Glutamatergic neuron (in vitro differentiated cells): ENCODE results near the gene PTGIS. TPM values are rescaled to one million over a fixed set of nuclear protein-coding genes. Genes with fewer than 3 reads are reported as not detected.

Experiments
- DNase-seq: peaks from one replicate; pipeline ENCODE4 v3.0.0; 2022
- H3K27ac Mint-ChIP-seq: one replicate; pipeline ENCODE4 v1.8.0; 2020; ENCODE audit warnings: mild to moderate bottlenecking, mixed read lengths, inconsistent platforms; ENCODE audit not compliant: unreplicated experiment
- H3K27me3 Mint-ChIP-seq: one replicate; pipeline ENCODE4 v1.8.0; 2020; ENCODE audit warnings: mild to moderate bottlenecking, moderate library complexity, mixed read lengths, inconsistent platforms; ENCODE audit not compliant: unreplicated experiment
- H3K36me3 Mint-ChIP-seq: one replicate; pipeline ENCODE4 v1.8.0; 2020; ENCODE audit warnings: mild to moderate bottlenecking, mixed read lengths, inconsistent platforms; ENCODE audit not compliant: unreplicated experiment
- H3K4me1 Mint-ChIP-seq: one replicate; pipeline ENCODE4 v1.8.0; 2020; ENCODE audit warnings: mild to moderate bottlenecking, low read depth, mixed read lengths, inconsistent platforms; ENCODE audit not compliant: unreplicated experiment
- H3K4me3 Mint-ChIP-seq: one replicate; pipeline ENCODE4 v1.8.0; 2020; ENCODE audit warnings: mild to moderate bottlenecking, mixed read lengths, inconsistent platforms; ENCODE audit not compliant: unreplicated experiment
- H3K9me3 Mint-ChIP-seq: one replicate; pipeline ENCODE4 v1.8.0; 2020; ENCODE audit warnings: mild to moderate bottlenecking, moderate library complexity, mixed read lengths, inconsistent platforms; ENCODE audit not compliant: unreplicated experiment
- total RNA-seq: library from RNA; stranded (reverse); fragmentation: NEBNext Ultra II Directional; extraction: Animal tissue kit (Norgen Biotek cat#: 25700); gene quantifications from one replicate; pipeline ENCODE4 v1.2.1, GENCODE V29; 2021; ENCODE audit not compliant: unreplicated experiment
- TF ChIP-seq, protein P1 (sequence below): fragments of 200-600 bp; sonication (generic); IDR thresholded peaks from one replicate; pipeline ENCODE4 v1.5.0; 2021; ENCODE audit not compliant: partially characterized antibody, unreplicated experiment

Gene PTGIS
- total RNA-seq, 1 donor from 2014 or later = 0.12 TPM

DNA sequence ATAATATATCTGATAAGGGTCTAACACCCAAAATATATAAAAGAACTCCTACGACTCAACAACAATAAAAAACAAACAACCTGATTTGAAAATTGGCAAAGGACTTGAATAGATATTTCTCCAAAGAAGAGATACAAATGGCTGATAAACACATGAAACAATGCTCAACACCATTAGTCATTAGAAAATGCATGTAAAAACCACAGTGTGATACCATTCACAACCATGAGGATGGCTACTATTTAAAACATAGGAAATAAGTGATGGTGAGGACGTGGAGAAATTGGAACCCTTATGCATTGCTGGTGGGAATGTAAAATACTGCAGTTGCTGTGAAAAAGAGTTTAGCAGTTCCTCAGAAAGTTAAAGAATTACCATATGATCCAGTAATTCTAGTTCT, 41.4 kb downstream of the PTGIS start:
- peaks cover 13% of the 10 kb centered on the region for H3K36me3 Mint-ChIP-seq
- H3K4me3 Mint-ChIP-seq = no peak overlapping the region
- peaks cover 3% of the 10 kb centered on the region for H3K9me3 Mint-ChIP-seq
- no peaks in the 10 kb centered on the region for H3K4me1 Mint-ChIP-seq
- TF ChIP-seq, protein P1, sequence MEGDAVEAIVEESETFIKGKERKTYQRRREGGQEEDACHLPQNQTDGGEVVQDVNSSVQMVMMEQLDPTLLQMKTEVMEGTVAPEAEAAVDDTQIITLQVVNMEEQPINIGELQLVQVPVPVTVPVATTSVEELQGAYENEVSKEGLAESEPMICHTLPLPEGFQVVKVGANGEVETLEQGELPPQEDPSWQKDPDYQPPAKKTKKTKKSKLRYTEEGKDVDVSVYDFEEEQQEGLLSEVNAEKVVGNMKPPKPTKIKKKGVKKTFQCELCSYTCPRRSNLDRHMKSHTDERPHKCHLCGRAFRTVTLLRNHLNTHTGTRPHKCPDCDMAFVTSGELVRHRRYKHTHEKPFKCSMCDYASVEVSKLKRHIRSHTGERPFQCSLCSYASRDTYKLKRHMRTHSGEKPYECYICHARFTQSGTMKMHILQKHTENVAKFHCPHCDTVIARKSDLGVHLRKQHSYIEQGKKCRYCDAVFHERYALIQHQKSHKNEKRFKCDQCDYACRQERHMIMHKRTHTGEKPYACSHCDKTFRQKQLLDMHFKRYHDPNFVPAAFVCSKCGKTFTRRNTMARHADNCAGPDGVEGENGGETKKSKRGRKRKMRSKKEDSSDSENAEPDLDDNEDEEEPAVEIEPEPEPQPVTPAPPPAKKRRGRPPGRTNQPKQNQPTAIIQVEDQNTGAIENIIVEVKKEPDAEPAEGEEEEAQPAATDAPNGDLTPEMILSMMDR = no peak
- no peak for DNase-seq
- no peak overlapping the region for H3K27ac Mint-ChIP-seq
- H3K27me3 Mint-ChIP-seq = peaks cover 4% of the 10 kb centered on the region

- Mint-ChIP-seq H3K4me3 (no peak overlapping the region), H3K9me3 (peaks cover 3% of the 10 kb centered on the region), H3K36me3 (peaks cover 13% of the 10 kb centered on the region), H3K4me1 (no peaks in the 10 kb centered on the region), H3K27ac (no peak overlapping the region), H3K27me3 (peaks cover 4% of the 10 kb centered on the region)
- TF ChIP-seq, protein P1 = no peak
- DNase-seq = no peak
These were observed 41.9 kb downstream of the PTGIS start for GRCh38 chr20:49526056-49526455.

- no peak for DNase-seq
- Mint-ChIP-seq H3K27ac (no peak overlapping the region), H3K4me1 (no peaks in the 10 kb centered on the region), H3K36me3 (peaks cover 13% of the 10 kb centered on the region), H3K9me3 (peaks cover 5% of the 10 kb centered on the region), H3K27me3 (peaks cover 9% of the 10 kb centered on the region), H3K4me3 (no peak overlapping the region)
- TF ChIP-seq, protein P1 = no peak
These were observed 44.1 kb downstream of the PTGIS start for GRCh38 chr20:49523767-49524360.

GRCh38 chr20:49521356-49521755, 46.6 kb downstream of the PTGIS start:
- TF ChIP-seq, protein P1 = no peak
- Mint-ChIP-seq H3K27me3 (peaks cover 12% of the 10 kb centered on the region), H3K9me3 (peaks cover 12% of the 10 kb centered on the region), H3K4me1 (peaks cover 4% of the 10 kb centered on the region), H3K4me3 (no peak overlapping the region), H3K36me3 (peaks cover 13% of the 10 kb centered on the region), H3K27ac (no peak overlapping the region)
- no peak for DNase-seq

GRCh38 chr20:49519777-49520359, 48.1 kb downstream of the PTGIS start:
- peaks cover 10% of the 10 kb centered on the region for H3K36me3 Mint-ChIP-seq
- H3K27me3 Mint-ChIP-seq = peaks cover 12% of the 10 kb centered on the region
- no peak overlapping the region for H3K27ac Mint-ChIP-seq
- TF ChIP-seq, protein P1 = no peak
- H3K4me3 Mint-ChIP-seq = no peak overlapping the region
- H3K4me1 Mint-ChIP-seq = peaks cover 4% of the 10 kb centered on the region
- peaks cover 12% of the 10 kb centered on the region for H3K9me3 Mint-ChIP-seq
- no peak for DNase-seq
